ENCODE data around the gene CST11.

DNA sequence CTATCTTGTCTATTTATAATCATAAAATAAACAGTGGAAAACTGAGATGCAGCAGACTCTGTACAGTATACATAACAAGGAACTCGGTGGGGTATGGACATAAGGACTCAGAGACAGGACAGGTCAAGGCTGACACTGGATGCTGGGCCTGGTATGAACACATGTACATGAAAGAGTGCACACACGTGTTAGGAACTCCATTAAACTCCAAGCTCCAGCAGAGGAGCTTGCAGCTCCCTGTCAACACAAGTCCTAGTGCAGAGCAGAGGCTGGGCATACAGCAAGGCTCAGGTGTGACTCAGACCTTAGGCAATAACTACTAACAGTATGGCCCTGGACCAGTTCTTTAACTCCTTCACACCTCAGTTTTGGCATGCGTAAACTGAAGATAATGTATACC is 48.5 kb downstream of the CST11 start:
- TF ChIP-seq, protein P1, sequence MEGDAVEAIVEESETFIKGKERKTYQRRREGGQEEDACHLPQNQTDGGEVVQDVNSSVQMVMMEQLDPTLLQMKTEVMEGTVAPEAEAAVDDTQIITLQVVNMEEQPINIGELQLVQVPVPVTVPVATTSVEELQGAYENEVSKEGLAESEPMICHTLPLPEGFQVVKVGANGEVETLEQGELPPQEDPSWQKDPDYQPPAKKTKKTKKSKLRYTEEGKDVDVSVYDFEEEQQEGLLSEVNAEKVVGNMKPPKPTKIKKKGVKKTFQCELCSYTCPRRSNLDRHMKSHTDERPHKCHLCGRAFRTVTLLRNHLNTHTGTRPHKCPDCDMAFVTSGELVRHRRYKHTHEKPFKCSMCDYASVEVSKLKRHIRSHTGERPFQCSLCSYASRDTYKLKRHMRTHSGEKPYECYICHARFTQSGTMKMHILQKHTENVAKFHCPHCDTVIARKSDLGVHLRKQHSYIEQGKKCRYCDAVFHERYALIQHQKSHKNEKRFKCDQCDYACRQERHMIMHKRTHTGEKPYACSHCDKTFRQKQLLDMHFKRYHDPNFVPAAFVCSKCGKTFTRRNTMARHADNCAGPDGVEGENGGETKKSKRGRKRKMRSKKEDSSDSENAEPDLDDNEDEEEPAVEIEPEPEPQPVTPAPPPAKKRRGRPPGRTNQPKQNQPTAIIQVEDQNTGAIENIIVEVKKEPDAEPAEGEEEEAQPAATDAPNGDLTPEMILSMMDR (conservative IDR thresholded peaks at IDR 0.05 in 1 of 2, IDR thresholded peaks at IDR 0.05 in 1 of 2; ENCODE audit: extremely low read depth in 1 of 2, insufficient read depth in 1 of 2, low read depth in 1 of 2, low read length in 2 of 2) = no peak
- no peak for TF ChIP-seq EZH2 (IDR thresholded peaks at IDR 0.05; ENCODE audit: borderline replicate concordance, low read length)

Measured in mammary epithelial cell (primary cell).